Aorta (tissue), 5 donors: Measurements from ENCODE around the gene ZNF628. TPM values are rescaled to one million over a fixed set of nuclear protein-coding genes. Genes with fewer than 3 reads are reported as not detected.
"Not testable (repeated sequence)": the region's sequence is repeated elsewhere in the genome, so short reads cannot be mapped to it uniquely, and the experiment has no call there.

Experiments used
- ATAC-seq: fragments of 200-7000 bp; cut with Tn5 transposase; one replicate; pipeline ENCODE4 v1.9.1; 2022; ENCODE audit warnings: moderate library complexity; ENCODE audit not compliant: low FRiP score
- DNase-seq, 2 donors: peaks; one replicate each; pipeline ENCODE4 v3.0.0-alpha.2; 2020
- H3K27ac ChIP-seq, 2 donors: one replicate each; pipeline ENCODE4 v1.5.1; 2013; ENCODE audit warnings: low read length in 2 of 2, mild to moderate bottlenecking in 2 of 2, moderate library complexity in 2 of 2, control low read depth in 1 of 2, inconsistent platforms in 1 of 2, low read depth in 1 of 2
- H3K27me3 ChIP-seq, 2 donors: one replicate each; pipeline ENCODE4 v1.6.1; 2013; ENCODE audit warnings: control low read depth in 1 of 2, low read length in 1 of 2, mild to moderate bottlenecking in 1 of 2, moderate library complexity in 1 of 2; ENCODE audit not compliant: insufficient read depth in 2 of 2, control insufficient read depth in 1 of 2
- H3K36me3 ChIP-seq, 2 donors: one replicate each; pipeline ENCODE4 v1.6.1; 2013; ENCODE audit warnings: control low read depth in 1 of 2, low read length in 1 of 2, mild to moderate bottlenecking in 1 of 2; ENCODE audit not compliant: insufficient read depth in 2 of 2, control insufficient read depth in 1 of 2
- H3K4me1 ChIP-seq, 2 donors: one replicate each; pipeline ENCODE4 v1.6.1; 2013; ENCODE audit warnings: low read length in 2 of 2, control low read depth in 1 of 2, mild to moderate bottlenecking in 1 of 2, moderate library complexity in 1 of 2; ENCODE audit not compliant: insufficient read depth in 2 of 2, control insufficient read depth in 1 of 2
- H3K4me3 ChIP-seq, 2 donors: one replicate each; pipeline ENCODE4 v1.5.1; 2013; ENCODE audit warnings: low read length in 2 of 2, control low read depth in 1 of 2, mild to moderate bottlenecking in 1 of 2
- H3K9me3 ChIP-seq: one replicate; pipeline ENCODE4 v1.6.1; 2013; ENCODE audit warnings: mild to moderate bottlenecking, low read length; ENCODE audit not compliant: control insufficient read depth
- WGBS, 2 donors: extraction: QIAGEN DNeasy Blood & Tissue Kit; methylation state at CpG; one replicate each; pipeline ENCODE4 v1.1.7; 2013; 5-methylcytosine and 5-hydroxymethylcytosine counted together
- intact Hi-C, 2 donors: fragments of 100-400 bp; cut with DNase I; formaldehyde crosslinking; loops; one replicate each; pipeline versions ENCODE4 v1.14.2 to v1.15.0; 2022
- polyA plus RNA-seq, 2 donors: library from polyadenylated mRNA; stranded (reverse); fragments of 200-250 nt; gene quantifications; one replicate each; pipeline ENCODE4 v1.2.3, GENCODE V29; 2013
- total RNA-seq, 2 donors: library from RNA; stranded (reverse); fragmentation: NEBNext Ultra II Directional; extraction: Animal tissue kit (Norgen Biotek cat#: 25700); gene quantifications; one replicate each; pipeline ENCODE4 v1.2.1, GENCODE V29; 2021
- donor health status: healthy with polysubstance abuse.
- donor health status: Bipolar disorder and iron deficiency.
- donor health status: DM: no; HTN: no; CAD: no.
- donor health status: DM: no; HTN: no; CAD: no.
- donor health status: DM: yes; HTN: yes; CAD: no.

Gene ZNF628
- total and polyA plus RNA-seq, 4 donors, result 1.3 to 7.0 (median 4.5) TPM

GRCh38 chr19:55446060-55446459 lies 30.4 kb upstream of the ZNF628 start:
- intact Hi-C loops, result no loop called here
- H3K27me3 ChIP-seq, result no peaks in the 10 kb centered on the region

GRCh38 chr19:55447421-55448174 lies 28.8 kb upstream of the ZNF628 start:
- DNase-seq (no peak), ATAC-seq (no peak)
- intact Hi-C loops, result no loop called here
- H3K36me3 ChIP-seq, result no peaks in the 10 kb centered on the region
- no peak overlapping the region for H3K4me3 ChIP-seq
- H3K27ac ChIP-seq, result no peak overlapping the region
- 23 to 28% methylated on average over 16 of the region's 16 CpGs for WGBS, 2 donors
- no peaks in the 10 kb centered on the region for H3K4me1 ChIP-seq
- H3K27me3 ChIP-seq, result no peaks in the 10 kb centered on the region
- H3K9me3 ChIP-seq, result no peaks in the 10 kb centered on the region

More at GRCh38 chr19:55446060-55446459, 30.4 kb upstream of the ZNF628 start:
- no peak overlapping the region for H3K27ac ChIP-seq
- H3K9me3 ChIP-seq, result no peaks in the 10 kb centered on the region
- 65 to 67% methylated on average over 8 of the region's 8 CpGs for WGBS, 2 donors
- H3K4me1 ChIP-seq, result no peaks in the 10 kb centered on the region
- DNase-seq, result no peak
- H3K4me3 ChIP-seq, result no peak overlapping the region
- no peak for ATAC-seq
- H3K36me3 ChIP-seq, result no peaks in the 10 kb centered on the region

GRCh38 chr19:55448175-55448490 lies 28.3 kb upstream of the ZNF628 start:
- ATAC-seq, H3K4me3 ChIP-seq, intact Hi-C loops, H3K27me3 ChIP-seq, DNase-seq, H3K9me3 ChIP-seq, H3K4me1 ChIP-seq, H3K27ac ChIP-seq, H3K36me3 ChIP-seq: not testable (repeated sequence)
- WGBS, 2 donors, result 82 to 85% methylated on average over 5 of the region's 5 CpGs

- Histone ChIP-seq H3K4me3 (no peak overlapping the region), H3K36me3 (no peaks in the 10 kb centered on the region), H3K4me1 (no peaks in the 10 kb centered on the region), H3K27me3 (no peaks in the 10 kb centered on the region), H3K9me3 (no peaks in the 10 kb centered on the region), H3K27ac (no peak overlapping the region)
- no peak for DNase-seq
- WGBS, 2 donors, result 31 to 35% methylated on average over 15 to 16 of the region's 16 CpGs
- intact Hi-C loops, result no loop called here
- ATAC-seq, result no peak
Measured at GRCh38 chr19:55449469-55449868, 26.9 kb upstream of the ZNF628 start.

GRCh38 chr19:55451163-55451964 lies 25.1 kb upstream of the ZNF628 start:
- ATAC-seq, result no peak
- H3K27ac ChIP-seq, result no peak overlapping the region
- intact Hi-C loops, result no loop called here
- no peaks in the 10 kb centered on the region for H3K9me3 ChIP-seq
- no peak for DNase-seq
- no peak overlapping the region for H3K4me3 ChIP-seq
- WGBS, 2 donors, result 1 to 3% methylated on average over 30 to 80 of the region's 80 CpGs
- no peaks in the 10 kb centered on the region for H3K36me3 ChIP-seq
- no peaks in the 10 kb centered on the region for H3K27me3 ChIP-seq
- H3K4me1 ChIP-seq, result no peaks in the 10 kb centered on the region

- no peaks in the 10 kb centered on the region for H3K9me3 ChIP-seq
- no peaks in the 10 kb centered on the region for H3K4me1 ChIP-seq
- no peaks in the 10 kb centered on the region for H3K27me3 ChIP-seq
- no peak overlapping the region for H3K27ac ChIP-seq
- intact Hi-C loops, result no loop called here
- no peak overlapping the region for H3K4me3 ChIP-seq
- DNase-seq (no peak), ATAC-seq (no peak)
- 3% methylated on average over 48 to 57 of the region's 57 CpGs for WGBS, 2 donors
- H3K36me3 ChIP-seq, result no peaks in the 10 kb centered on the region
Measured at GRCh38 chr19:55451965-55452748, 24.3 kb upstream of the ZNF628 start.

- no peaks in the 10 kb centered on the region for H3K4me1 ChIP-seq
- H3K4me3 ChIP-seq, result no peak overlapping the region
- no peaks in the 10 kb centered on the region for H3K36me3 ChIP-seq
- ATAC-seq (peak; percentile 70), DNase-seq (peak in 1 of 2 donors; percentile 90)
- H3K9me3 ChIP-seq, result no peaks in the 10 kb centered on the region
- no peaks in the 10 kb centered on the region for H3K27me3 ChIP-seq
- 12 to 15% methylated on average over 24 to 34 of the region's 34 CpGs for WGBS, 2 donors
- intact Hi-C loops, result no loop called here
- no peak overlapping the region for H3K27ac ChIP-seq
Measured at GRCh38 chr19:55452749-55453346, 23.6 kb upstream of the ZNF628 start.

GRCh38 chr19:55453511-55454260 lies 22.7 kb upstream of the ZNF628 start:
- Histone ChIP-seq H3K27ac (no peak overlapping the region), H3K36me3 (no peaks in the 10 kb centered on the region), H3K27me3 (no peaks in the 10 kb centered on the region), H3K4me3 (no peak overlapping the region), H3K4me1 (no peaks in the 10 kb centered on the region), H3K9me3 (no peaks in the 10 kb centered on the region)
- DNase-seq, result no peak
- no peak for ATAC-seq
- WGBS, 2 donors, result 93% methylated on average over 12 of the region's 12 CpGs
- intact Hi-C loops, result no loop called here
